NCI-H345 (cell line): ENCODE results near the gene KRT1.
"Not testable (repeated sequence)": the region's sequence is repeated elsewhere in the genome, so short reads cannot be mapped to it uniquely, and the experiment has no call there.

Source experiments
- DNase-seq: peaks from one replicate; lab custom pipeline; 2025; lab: John Stamatoyannopoulos, UW

Gene KRT1

DNA sequence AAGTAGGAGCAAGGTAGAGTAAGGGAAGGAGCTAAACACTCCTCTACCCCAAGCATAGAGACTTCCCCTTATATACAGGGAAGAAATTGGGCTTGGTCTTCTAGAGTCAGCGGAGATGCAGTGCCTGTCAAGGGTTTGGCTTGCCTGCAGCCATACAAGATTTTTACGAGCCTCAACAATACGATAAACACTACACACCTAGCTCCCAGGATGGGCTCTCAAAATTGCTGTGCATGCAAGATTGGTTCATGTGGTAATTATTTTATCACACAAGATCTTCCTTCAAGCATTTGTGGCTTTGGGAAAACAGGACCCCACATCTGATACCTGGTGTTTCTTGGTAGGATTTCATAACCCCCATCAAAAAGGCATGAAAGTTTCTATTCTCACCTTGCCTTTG lies at the start of gene KRT1:
TSS of gene KRT1 (minus strand) at position 45 of the 400 bp plus-strand sequence. CDS start 59 bp downstream, outside the sequence.
- DNase-seq, result no peak

DNA sequence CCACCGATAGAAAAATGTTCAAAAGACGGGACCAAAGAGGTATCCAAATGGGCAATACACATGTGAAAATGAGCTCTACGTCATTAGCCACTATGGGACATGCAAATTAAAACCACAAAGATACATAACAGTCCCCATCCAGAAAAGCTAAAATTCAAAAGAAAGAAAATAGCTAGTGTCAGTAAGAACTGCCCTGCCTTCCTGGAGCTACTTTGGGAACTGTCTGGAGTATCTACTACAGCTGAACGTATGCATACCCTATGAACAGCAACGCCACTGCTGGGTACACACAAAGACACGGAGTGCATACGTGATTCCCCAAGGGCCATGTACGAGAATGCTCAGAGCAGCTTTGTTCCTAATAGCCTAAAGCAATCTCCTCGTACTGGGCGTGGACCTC lies 48.9 kb upstream of the KRT1 start:
- no peak for DNase-seq

DNA sequence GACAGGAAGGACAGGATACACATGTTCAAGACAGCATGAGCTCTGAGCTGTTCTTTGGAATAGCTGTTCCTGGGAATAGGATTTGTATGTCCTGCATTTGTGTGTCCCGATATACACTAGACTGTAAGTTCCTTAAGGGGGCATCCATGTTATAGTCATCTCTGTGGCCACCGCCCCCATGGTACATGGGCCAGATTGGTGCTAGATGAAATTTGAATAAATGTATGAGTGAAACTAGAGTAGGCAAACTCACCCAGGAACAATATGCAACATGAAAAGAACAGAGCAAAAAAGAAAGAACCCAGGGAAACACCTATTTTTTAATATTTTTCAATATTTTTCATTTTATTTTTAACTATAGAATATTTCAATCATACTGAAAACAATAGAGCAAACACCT lies 48.2 kb upstream of the KRT1 start:
- no peak for DNase-seq

- DNase-seq, result no peak
Measured at GRCh38 chr12:52727037-52727436, 46.8 kb upstream of the KRT1 start.

DNA sequence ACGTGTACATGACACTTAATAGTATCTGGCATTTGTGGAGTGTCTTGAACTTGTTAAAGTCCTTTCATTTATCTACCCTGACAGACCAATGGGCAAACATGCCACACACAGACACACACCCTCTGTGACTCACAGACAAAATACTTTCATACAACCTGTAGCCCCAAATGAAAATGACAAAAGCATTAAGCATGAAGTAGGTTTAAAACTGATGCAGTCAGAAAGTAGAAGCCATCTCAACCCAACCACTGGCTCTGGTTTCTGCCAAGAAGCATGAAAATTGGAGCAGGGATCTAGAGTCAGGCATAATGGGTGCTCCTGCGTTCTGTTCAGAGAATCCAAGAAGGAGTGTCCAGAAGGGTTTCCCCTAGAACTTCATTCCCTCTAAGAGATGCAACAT lies 46.2 kb upstream of the KRT1 start:
- no peak for DNase-seq

- DNase-seq, result no peak
Measured at GRCh38 chr12:52724384-52724783, 44.2 kb upstream of the KRT1 start.

GRCh38 chr12:52722680-52723079 lies 42.5 kb upstream of the KRT1 start:
- no peak for DNase-seq

GRCh38 chr12:52721838-52722470 lies 41.7 kb upstream of the KRT1 start:
- DNase-seq, result no peak

- no peak for DNase-seq
Measured at GRCh38 chr12:52720365-52720886, 40.2 kb upstream of the KRT1 start.

DNA sequence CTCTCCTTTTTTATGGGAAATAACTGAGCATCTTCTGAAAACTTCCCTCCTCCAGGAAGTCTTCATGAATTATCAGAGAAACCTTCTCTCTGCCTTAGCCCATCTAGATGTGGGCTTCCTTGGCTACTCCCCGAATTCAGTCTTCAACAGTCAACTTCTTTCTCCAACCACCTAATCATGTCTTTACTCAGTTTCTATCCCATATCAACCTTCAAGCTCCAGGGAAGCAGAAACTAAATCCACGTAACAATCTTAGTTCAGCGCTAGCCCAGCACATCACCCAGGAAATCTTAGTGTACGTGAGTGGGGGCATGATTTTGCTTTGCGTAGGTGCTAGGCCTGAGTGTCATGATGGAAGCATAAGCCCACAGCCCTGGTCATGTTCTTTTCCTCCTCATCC lies 35.9 kb upstream of the KRT1 start:
- DNase-seq, result no peak

DNA sequence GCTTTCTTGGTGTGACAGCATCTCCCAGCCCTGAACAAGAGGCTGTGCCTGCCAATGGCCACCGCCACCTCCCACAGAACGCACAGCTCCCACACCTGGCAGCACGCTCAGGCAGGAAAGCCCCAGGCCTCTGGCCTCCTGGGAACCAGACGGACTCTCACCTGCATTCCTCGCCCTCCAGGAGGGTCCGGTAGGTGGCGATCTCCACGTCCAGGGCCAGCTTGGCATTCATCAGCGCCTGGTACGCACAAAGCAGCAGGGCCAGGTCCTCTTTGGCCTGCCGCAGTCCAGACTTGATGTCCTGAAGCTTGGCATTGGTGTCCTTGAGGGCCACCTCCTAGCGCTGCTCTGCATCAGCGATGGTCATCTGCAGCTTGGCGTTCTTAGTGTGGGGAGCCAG lies 35.2 kb upstream of the KRT1 start:
- DNase-seq, result no peak

GRCh38 chr12:52714887-52715281 lies 34.7 kb upstream of the KRT1 start:
- DNase-seq, result no peak

- no peak for DNase-seq
Measured at GRCh38 chr12:52713960-52714886, 34.0 kb upstream of the KRT1 start.

DNA sequence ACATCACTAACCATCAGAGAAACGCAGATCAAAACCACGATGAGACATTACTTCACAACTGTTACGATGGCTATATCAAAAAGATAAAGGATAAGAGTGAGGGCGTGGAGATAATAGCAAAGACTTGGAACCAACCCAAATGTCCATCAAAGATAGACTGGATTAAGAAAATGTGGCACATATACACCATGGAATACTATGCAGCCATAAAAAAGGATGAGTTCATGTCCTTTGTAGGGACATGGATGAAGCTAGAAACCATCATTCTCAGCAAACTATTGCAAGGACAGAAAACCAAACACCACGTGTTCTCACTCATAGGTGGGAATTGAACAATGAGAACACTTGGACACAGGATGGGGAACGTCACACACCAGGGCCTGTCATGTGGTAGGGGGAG lies 31.9 kb upstream of the KRT1 start:
- not testable (repeated sequence) for DNase-seq

- no peak for DNase-seq
Measured at GRCh38 chr12:52710730-52711129, 30.5 kb upstream of the KRT1 start.

DNA sequence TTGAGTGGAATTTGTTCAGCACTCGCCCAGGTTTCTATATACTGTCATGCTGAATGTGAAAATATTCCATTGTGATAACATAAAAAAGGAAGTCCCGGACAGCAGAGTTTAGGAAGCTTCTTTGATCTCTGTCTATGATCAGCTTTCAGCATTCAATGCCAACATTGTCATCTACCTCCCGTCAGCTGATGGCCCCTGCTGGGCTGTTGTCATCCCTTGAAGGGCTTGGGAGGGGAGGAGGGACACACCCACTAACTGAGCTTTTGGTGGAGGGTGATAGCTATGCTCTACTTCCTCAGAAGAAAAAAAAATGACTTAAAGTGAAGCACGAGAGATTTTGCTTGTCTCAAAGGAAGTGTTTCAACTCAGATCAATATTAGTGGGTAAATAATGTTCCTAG lies 27.8 kb upstream of the KRT1 start:
- peak; percentile 46 for DNase-seq

- no peak for DNase-seq
Measured at GRCh38 chr12:52704464-52704863, 24.3 kb upstream of the KRT1 start.

DNA sequence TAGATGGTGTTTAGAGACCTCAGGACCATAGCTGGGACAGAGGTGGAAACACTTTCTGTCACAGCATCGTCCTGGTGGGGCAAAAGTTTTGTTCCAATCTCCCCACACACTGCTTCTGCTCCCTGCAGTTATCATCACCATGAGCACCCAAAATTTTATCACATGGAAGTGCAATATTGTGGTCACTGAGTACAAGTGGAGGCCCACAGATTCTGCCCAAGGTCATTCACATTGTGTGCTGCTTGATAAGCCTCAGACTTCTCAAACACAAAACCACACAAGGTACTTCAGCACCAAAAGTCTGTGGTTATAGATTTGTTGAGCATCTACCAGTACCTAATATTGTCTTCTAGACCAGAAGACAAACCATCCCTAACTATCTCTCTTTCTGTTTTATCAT lies 23.7 kb upstream of the KRT1 start:
- DNase-seq, result no peak

DNA sequence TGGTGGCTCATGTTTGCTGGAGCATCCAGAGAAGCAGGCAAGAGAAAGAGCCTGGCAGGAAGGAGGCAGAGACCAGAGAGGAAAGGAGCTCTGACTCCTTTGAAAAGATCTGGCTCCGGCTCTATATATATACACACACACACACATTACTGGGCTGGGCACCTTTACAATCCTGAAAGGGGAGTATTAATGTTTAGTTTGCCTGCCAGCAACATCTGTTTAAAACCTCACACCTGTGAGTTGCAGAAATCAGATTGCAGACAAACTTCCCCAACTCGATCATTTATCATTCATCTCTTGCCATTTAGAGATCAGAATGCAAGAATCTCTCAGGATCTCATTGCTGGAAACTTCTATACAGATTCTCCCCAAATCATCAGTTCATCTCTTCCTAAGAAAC lies 23.2 kb upstream of the KRT1 start, which contains the start of gene KRT77:
TSS of gene KRT77 (minus strand) at position 101 of the 400 bp plus-strand sequence. CDS start at position 11, 90 bp downstream.
- no peak for DNase-seq

- DNase-seq, result no peak
Measured at GRCh38 chr12:52702338-52702737, 22.1 kb upstream of the KRT1 start.

GRCh38 chr12:52701281-52701680 lies 21.1 kb upstream of the KRT1 start:
- DNase-seq, result no peak

- DNase-seq, result no peak
Measured at GRCh38 chr12:52699960-52700359, 19.8 kb upstream of the KRT1 start.

DNA sequence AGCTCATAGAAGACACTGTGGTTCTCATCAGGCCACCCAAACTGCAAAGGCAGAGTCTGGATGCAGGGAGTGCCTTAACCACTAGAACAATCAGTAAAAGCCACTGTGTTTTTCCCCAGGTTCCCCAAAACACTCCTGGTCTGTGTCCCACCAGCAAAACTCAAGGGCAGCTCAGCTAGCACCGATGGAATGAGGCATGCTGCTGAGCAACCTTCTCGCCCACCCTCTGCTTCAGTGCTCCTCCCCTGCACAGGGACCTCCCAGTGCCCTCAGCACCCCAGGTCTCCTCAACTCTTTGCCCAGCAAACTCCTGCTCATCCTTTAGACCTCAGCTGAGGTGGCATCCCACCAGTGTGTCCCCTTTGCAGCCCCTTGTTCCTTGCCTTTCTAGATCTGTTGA lies 19.2 kb upstream of the KRT1 start:
- DNase-seq, result no peak
